ENCODE results near the gene LNP1.

GRCh38 chr3:100407164-100407563, 5.8 kb downstream of the LNP1 start:
- no peak for TF ChIP-seq POLR2A (IDR thresholded peaks at IDR 0.05)
- no peak for TF ChIP-seq CTCF (IDR thresholded peaks at IDR 0.05)

Measured in body of pancreas (tissue), 4 donors.